ENCODE data around the gene ITGB1BP2.
"Not testable (repeated sequence)": the region's sequence is repeated elsewhere in the genome, so short reads cannot be mapped to it uniquely, and the experiment has no call there.

Gene ITGB1BP2

DNA sequence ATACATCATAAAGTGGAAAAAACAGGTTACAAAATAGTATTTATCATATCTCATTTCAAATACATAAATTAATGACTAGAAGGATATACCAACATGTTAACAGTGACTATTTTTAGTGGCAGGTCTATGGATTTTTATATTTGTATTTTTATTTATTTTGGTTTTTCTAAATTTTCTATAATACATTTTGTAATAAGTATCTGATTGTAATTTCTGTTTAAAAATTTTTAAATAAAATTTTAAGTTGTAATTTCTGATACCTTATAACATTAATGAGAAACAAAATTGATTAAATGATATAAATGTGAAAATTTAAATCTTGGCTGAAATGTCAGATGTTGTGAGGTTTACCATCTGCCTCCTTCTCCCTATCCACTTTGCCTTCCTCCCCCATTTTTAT is 15.6 kb upstream of the ITGB1BP2 start:
- TF ChIP-seq, protein P1, sequence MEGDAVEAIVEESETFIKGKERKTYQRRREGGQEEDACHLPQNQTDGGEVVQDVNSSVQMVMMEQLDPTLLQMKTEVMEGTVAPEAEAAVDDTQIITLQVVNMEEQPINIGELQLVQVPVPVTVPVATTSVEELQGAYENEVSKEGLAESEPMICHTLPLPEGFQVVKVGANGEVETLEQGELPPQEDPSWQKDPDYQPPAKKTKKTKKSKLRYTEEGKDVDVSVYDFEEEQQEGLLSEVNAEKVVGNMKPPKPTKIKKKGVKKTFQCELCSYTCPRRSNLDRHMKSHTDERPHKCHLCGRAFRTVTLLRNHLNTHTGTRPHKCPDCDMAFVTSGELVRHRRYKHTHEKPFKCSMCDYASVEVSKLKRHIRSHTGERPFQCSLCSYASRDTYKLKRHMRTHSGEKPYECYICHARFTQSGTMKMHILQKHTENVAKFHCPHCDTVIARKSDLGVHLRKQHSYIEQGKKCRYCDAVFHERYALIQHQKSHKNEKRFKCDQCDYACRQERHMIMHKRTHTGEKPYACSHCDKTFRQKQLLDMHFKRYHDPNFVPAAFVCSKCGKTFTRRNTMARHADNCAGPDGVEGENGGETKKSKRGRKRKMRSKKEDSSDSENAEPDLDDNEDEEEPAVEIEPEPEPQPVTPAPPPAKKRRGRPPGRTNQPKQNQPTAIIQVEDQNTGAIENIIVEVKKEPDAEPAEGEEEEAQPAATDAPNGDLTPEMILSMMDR (IDR thresholded peaks at IDR 0.05; ENCODE audit: control extremely low read depth, extremely low read depth, low read depth, missing control alignments), result no peak
- DNase-seq (ENCODE audit: extremely low spot score), result no peak
- ChIA-PET POLR2A (interaction anchor here (1.6 kb wide), 1 partner anchor 104 kb away, joined by 4 read pairs; no protein-coding TSS in a partner anchor), CTCF (no interaction called here)

GRCh38 chrX:71291381-71291780 is 10.2 kb upstream of the ITGB1BP2 start:
- TF ChIP-seq, protein P1 (IDR thresholded peaks at IDR 0.05; ENCODE audit: control extremely low read depth, extremely low read depth, low read depth, missing control alignments), result no peak
- DNase-seq (ENCODE audit: extremely low spot score), result no peak
- CTCF ChIA-PET, result no interaction called here
- POLR2A ChIA-PET, result no interaction called here

DNA sequence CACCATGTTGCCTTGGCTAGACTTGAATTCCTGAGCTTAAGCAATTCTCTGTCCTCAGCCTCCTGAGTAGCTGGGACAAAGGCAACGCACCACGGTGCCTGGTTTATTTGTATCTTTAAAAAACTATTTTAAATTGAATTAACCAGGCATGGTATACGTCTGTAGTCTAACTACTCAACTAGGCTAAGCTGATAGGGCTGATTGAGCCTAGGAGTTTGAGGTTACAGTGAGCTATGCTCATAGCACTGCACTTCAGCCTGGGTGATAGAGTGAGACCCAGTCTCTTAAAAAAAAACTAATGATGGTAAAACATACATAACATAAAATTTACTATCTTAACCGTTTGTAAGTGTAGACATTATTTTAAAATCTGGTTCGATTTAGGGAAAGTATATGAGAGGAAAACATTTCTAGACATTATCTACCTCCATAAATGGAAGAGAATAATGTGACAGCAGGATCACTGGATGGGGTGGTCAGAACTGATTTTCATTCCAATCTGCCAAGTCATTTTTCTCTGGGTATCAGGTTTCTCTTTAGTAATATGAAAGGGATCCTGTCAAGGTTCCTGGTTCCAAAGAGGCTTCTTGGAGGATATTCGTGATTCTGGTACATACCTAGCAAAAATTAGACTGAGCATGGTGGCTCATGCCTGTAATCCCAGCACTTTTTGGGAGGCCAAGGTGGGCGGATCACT is 8.7 kb upstream of the ITGB1BP2 start:
- DNase-seq (ENCODE audit: extremely low spot score), result no peak
- CTCF ChIA-PET, result no interaction called here
- TF ChIP-seq, protein P1 (IDR thresholded peaks at IDR 0.05; ENCODE audit: control extremely low read depth, extremely low read depth, low read depth, missing control alignments), result no peak
- POLR2A ChIA-PET, result no interaction called here

DNA sequence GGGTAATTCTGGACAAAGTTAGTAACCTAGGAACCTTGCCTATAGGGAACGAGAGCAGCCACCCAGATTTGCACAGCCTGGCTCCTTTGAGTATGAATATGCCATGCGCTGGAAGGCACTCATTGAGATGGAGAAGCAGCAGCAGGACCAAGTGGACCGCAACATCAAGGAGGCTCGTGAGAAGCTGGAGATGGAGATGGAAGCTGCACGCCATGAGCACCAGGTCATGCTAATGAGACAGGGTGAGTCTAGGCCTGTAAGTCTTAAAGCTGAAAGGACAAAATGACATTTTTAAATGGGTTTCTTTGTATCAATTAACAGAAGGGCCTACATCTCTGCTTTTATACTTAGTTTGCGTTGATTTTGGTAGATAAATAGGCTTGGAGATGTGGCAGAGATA is 4.7 kb upstream of the ITGB1BP2 start:
- ChIA-PET POLR2A (interaction anchor here (1.6 kb wide), 1 partner anchor 13 kb away, joined by 4 read pairs; the partner anchor contains the start of gene NONO), CTCF (no interaction called here)
- no peak for DNase-seq (ENCODE audit: extremely low spot score)
- TF ChIP-seq, protein P1 (IDR thresholded peaks at IDR 0.05; ENCODE audit: control extremely low read depth, extremely low read depth, low read depth, missing control alignments), result no peak

DNA sequence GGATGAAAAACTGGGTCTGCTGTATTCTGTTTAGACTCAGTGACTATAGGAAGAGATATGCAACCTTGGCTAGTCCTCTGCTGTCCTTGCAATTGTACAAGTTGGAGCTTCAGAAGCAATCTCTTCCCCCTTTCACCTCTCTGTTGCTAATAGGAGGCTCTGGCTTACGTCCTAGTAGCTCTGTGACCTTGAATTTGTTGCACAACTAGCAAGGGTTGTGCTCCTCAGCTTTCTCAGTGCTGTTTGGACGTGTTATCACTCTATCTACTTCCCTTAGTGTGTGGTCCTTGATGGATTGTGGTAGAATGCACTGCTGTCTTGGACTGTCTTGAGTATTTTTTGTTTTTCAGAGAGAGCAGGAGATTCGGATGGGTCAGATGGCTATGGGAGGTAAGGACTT is 3.4 kb upstream of the ITGB1BP2 start:
- TF ChIP-seq, protein P1 (IDR thresholded peaks at IDR 0.05; ENCODE audit: control extremely low read depth, extremely low read depth, low read depth, missing control alignments), result no peak
- DNase-seq (ENCODE audit: extremely low spot score), result no peak
- ChIA-PET CTCF (no interaction called here), POLR2A (interaction anchor here (1.6 kb wide), 1 partner anchor 14 kb away, joined by 4 read pairs; the partner anchor contains the start of gene NONO)

DNA sequence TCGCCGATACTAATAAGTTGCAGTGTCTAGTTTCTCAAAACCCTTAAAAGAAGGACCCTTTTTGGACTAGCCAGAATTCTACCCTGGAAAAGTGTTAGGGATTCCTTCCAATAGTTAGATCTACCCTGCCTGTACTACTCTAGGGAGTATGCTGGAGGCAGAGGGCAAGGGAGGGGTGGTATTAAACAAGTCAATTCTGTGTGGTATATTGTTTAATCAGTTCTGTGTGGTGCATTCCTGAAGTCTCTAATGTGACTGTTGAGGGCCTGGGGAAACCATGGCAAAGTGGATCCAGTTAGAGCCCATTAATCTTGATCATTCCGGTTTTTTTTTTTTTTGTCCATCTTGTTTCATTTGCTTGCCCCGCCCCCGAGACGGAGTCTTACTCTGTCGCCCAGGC is 1.5 kb upstream of the ITGB1BP2 start:
- POLR2A ChIA-PET, CTCF ChIA-PET: not testable (repeated sequence)

DNA sequence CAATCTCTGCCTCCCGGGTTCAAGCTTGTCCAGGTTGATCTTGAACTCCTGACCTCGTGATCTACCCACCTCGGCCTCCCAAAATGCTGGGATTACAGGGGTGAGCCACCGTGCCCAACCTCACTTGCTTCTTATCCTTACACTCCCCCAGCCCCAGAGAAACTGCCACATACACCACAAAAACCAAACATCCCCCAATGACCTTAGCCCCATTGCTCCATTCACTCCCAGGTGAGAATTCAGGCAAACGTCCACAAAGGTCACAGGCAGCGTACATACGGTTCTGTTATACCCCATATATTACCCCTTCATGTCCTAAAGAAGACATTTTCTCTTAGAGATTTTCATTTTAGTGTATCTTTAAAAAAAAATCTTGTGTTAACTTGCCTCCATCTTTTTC is 1.1 kb upstream of the ITGB1BP2 start:
- DNase-seq (ENCODE audit: extremely low spot score); CTCF ChIA-PET; POLR2A ChIA-PET: not testable (repeated sequence)

More for the DNA sequence above, 1.5 kb upstream of the ITGB1BP2 start:
- DNase-seq (ENCODE audit: extremely low spot score), result not testable (repeated sequence)
